ENCODE results near the gene FKBP3. TPM values are rescaled to one million over a fixed set of nuclear protein-coding genes. Genes with fewer than 3 reads are reported as not detected.

Gene FKBP3
- total RNA-seq, 1 experiment from 2014 or later: 118 TPM

- H3K4me1 Mint-ChIP-seq: no peaks in the 10 kb centered on the region
- ATAC-seq: no peak
- H3K36me3 Mint-ChIP-seq: peaks cover 40% of the 10 kb centered on the region
- ChIA-PET CTCF (no interaction called here), POLR2A (no interaction called here)
- H3K27ac Mint-ChIP-seq: no peak overlapping the region
- no peaks in the 10 kb centered on the region for H3K9me3 Mint-ChIP-seq
- no peak for DNase-seq (ENCODE audit: low spot score)
- TF ChIP-seq ZNF317 (CRISPR knock-in tag; IDR thresholded peaks at IDR 0.05; ENCODE audit: borderline replicate concordance, low read depth) (0 out of 2 replicates have a peak, but pooled peaks have one; percentile 46), GTF2I (CRISPR knock-in tag; conservative IDR thresholded peaks at IDR 0.05) (no peak)
- H3K4me3 Mint-ChIP-seq: no peak overlapping the region
- H3K27me3 Mint-ChIP-seq (ENCODE audit: low read depth): no peaks in the 10 kb centered on the region
Observed at GRCh38 chr14:45095143-45095542, 39.1 kb downstream of the FKBP3 start.

DNA sequence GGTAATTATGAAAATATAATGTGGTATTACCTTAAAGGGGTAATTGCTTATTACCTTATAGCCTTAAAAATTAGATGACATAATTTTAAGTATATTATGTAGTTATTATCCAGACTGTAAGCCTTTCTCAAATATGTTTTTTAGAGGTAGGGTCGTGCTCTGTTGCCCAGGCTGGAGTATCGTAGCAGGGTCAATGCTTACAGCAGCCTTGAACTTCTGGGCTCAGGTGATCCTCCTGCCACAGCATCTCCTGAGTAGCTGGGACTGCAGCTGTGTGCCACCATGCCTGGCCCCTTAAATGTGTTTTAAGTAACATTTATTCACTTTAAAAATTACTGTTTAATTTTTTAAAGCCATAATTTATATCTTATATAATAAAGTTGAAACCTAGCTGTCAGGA is 40.0 kb downstream of the FKBP3 start:
- POLR2A ChIA-PET: no interaction called here
- H3K4me1 Mint-ChIP-seq: peaks cover 5% of the 10 kb centered on the region

GRCh38 chr14:45091710-45092109 is 42.6 kb downstream of the FKBP3 start:
- no peak for TF ChIP-seq ZNF423 (CRISPR knock-in tag; IDR thresholded peaks at IDR 0.05)
- TF ChIP-seq E2F4 (CRISPR knock-in tag; IDR thresholded peaks at IDR 0.05; ENCODE audit: borderline replicate concordance, low read depth): no peak
- no peak for TF ChIP-seq TCF7 (CRISPR knock-in tag; IDR thresholded peaks at IDR 0.05; ENCODE audit: low read depth)
- TF ChIP-seq AFF4 (CRISPR knock-in tag; IDR thresholded peaks at IDR 0.05; ENCODE audit: borderline replicate concordance): no peak
- no peak for DNase-seq (ENCODE audit: low spot score)

More for the DNA sequence above, 40.0 kb downstream of the FKBP3 start:
- DNase-seq (ENCODE audit: low spot score): no peak
- TF ChIP-seq AR (CRISPR knock-in tag; IDR thresholded peaks at IDR 0.05) (no peak), JAZF1 (CRISPR knock-in tag; IDR thresholded peaks at IDR 0.05) (no peak), ZNF121 (CRISPR knock-in tag; IDR thresholded peaks at IDR 0.05) (peak; percentile 60; the same call in 1 of the 2 replicates), SMAD3 (CRISPR knock-in tag; IDR thresholded peaks at IDR 0.05; ENCODE audit: borderline replicate concordance) (no peak), ZNF263 (CRISPR knock-in tag; IDR thresholded peaks at IDR 0.05; ENCODE audit: low read depth) (no peak), ZNF396 (CRISPR knock-in tag; IDR thresholded peaks at IDR 0.05; ENCODE audit: borderline replicate concordance) (no peak)
- Mint-ChIP-seq H3K36me3 (peaks cover 35% of the 10 kb centered on the region), H3K4me3 (no peak overlapping the region), H3K27ac (no peak overlapping the region), H3K9me3 (no peaks in the 10 kb centered on the region), H3K27me3 (ENCODE audit: low read depth) (no peaks in the 10 kb centered on the region)
- CTCF ChIA-PET: interaction anchor here (0.7 kb wide), 1 partner anchor 46 kb away, joined by 3 read pairs; no protein-coding TSS in a partner anchor
- no peak for ATAC-seq

More at GRCh38 chr14:45091710-45092109, 42.6 kb downstream of the FKBP3 start:
- no peak for ATAC-seq
- peaks cover 15% of the 10 kb centered on the region for H3K36me3 Mint-ChIP-seq
- H3K27ac Mint-ChIP-seq: no peak overlapping the region; the same call in 1 of the 2 replicates
- H3K27me3 Mint-ChIP-seq (ENCODE audit: low read depth): no peaks in the 10 kb centered on the region
- H3K9me3 Mint-ChIP-seq: no peaks in the 10 kb centered on the region
- no peak overlapping the region for H3K4me3 Mint-ChIP-seq
- ChIA-PET CTCF (interaction anchor here (0.7 kb wide), 1 partner anchor 460 kb away, joined by 5 read pairs; no protein-coding TSS in a partner anchor), POLR2A (interaction anchor here (0.7 kb wide), 1 partner anchor 16 kb away, joined by 3 read pairs; no protein-coding TSS in a partner anchor)
- peaks cover 22% of the 10 kb centered on the region for H3K4me1 Mint-ChIP-seq
